H9 (cell line): Measurements from ENCODE around the gene ECI2. TPM values are rescaled to one million over a fixed set of nuclear protein-coding genes. Genes with fewer than 3 reads are reported as not detected.

Experiments used
- DNase-seq: peaks from one replicate; pipeline ENCODE4 v3.0.0-alpha.2; 2017
- H2AFZ ChIP-seq: one replicate; pipeline ENCODE4 v1.6.1; 2013; ENCODE audit warnings: mild to moderate bottlenecking, low read length, control low read depth, moderate library complexity
- H2AK5ac ChIP-seq: 2 replicates; pipeline ENCODE4 v1.6.1; 2013; ENCODE audit warnings: low read length, control low read depth, mixed read lengths; ENCODE audit not compliant: insufficient read length
- H2BK120ac ChIP-seq: one replicate; pipeline ENCODE4 v1.6.1; 2013; ENCODE audit warnings: low read depth, mild to moderate bottlenecking, low read length, control low read depth, inconsistent platforms; ENCODE audit not compliant: poor library complexity, severe bottlenecking
- H2BK12ac ChIP-seq: 2 replicates; pipeline ENCODE4 v1.6.1; 2013; ENCODE audit warnings: low read length, control low read depth, mixed read lengths, low read depth; ENCODE audit not compliant: insufficient read length
- H2BK15ac ChIP-seq: 2 replicates; pipeline ENCODE4 v1.6.1; 2013; ENCODE audit warnings: low read depth, low read length, control low read depth
- H2BK20ac ChIP-seq: one replicate; pipeline ENCODE4 v1.6.1; 2013; ENCODE audit warnings: low read depth, mild to moderate bottlenecking, low read length, control low read depth, inconsistent platforms; ENCODE audit not compliant: poor library complexity, severe bottlenecking
- H2BK5ac ChIP-seq: 2 replicates; pipeline ENCODE4 v1.6.1; 2013; ENCODE audit warnings: low read length, control low read depth, mixed read lengths; ENCODE audit not compliant: insufficient read length
- H3K14ac ChIP-seq: 2 replicates; pipeline ENCODE4 v1.6.1; 2013; ENCODE audit warnings: low read length, control low read depth; ENCODE audit not compliant: insufficient read depth
- H3K18ac ChIP-seq: 2 replicates; pipeline ENCODE4 v1.6.1; 2013; ENCODE audit warnings: low read depth, mild to moderate bottlenecking, mixed read lengths, low read length, control low read depth; ENCODE audit not compliant: insufficient read length
- H3K23ac ChIP-seq: 2 replicates; pipeline ENCODE4 v1.6.1; 2013; ENCODE audit warnings: low read length, control low read depth, mixed read lengths, low read depth; ENCODE audit not compliant: insufficient read length
- H3K23me2 ChIP-seq: 2 replicates; pipeline ENCODE4 v1.6.1; 2013; ENCODE audit warnings: low read depth, mild to moderate bottlenecking, mixed read lengths, low read length, control low read depth; ENCODE audit not compliant: insufficient read length, poor library complexity, severe bottlenecking
- H3K27ac ChIP-seq: 2 replicates; pipeline ENCODE4 v1.5.1; 2013; ENCODE audit warnings: low read length, control low read depth, mixed read lengths, low read depth; ENCODE audit not compliant: insufficient read length
- H3K27me3 ChIP-seq: 2 replicates; pipeline ENCODE4 v1.6.1; 2013; ENCODE audit warnings: low read length, control low read depth, inconsistent platforms; ENCODE audit not compliant: insufficient read depth
- H3K4ac ChIP-seq: 2 replicates; pipeline ENCODE4 v1.6.1; 2013; ENCODE audit warnings: low read depth, mild to moderate bottlenecking, control low read depth, inconsistent platforms, low read length, moderate library complexity
- H3K4me1 ChIP-seq: 2 replicates; pipeline ENCODE4 v1.6.1; 2013; ENCODE audit warnings: low read length, control low read depth, inconsistent platforms; ENCODE audit not compliant: insufficient read depth
- H3K4me2 ChIP-seq: 2 replicates; pipeline ENCODE4 v1.6.1; 2013; ENCODE audit warnings: low read length, control low read depth, mixed read lengths; ENCODE audit not compliant: insufficient read length, insufficient read depth
- H3K56ac ChIP-seq: 2 replicates; pipeline ENCODE4 v1.6.1; 2013; ENCODE audit warnings: low read depth, mild to moderate bottlenecking, mixed read lengths, low read length, control low read depth; ENCODE audit not compliant: insufficient read length
- H3K79me1 ChIP-seq: 2 replicates; pipeline ENCODE4 v1.6.1; 2013; ENCODE audit warnings: low read depth, mild to moderate bottlenecking, moderate library complexity, low read length, control low read depth, inconsistent platforms; ENCODE audit not compliant: insufficient read depth, poor library complexity, severe bottlenecking
- H3K79me2 ChIP-seq: 2 replicates; pipeline ENCODE4 v1.6.1; 2013; ENCODE audit warnings: low read length, control low read depth, inconsistent platforms; ENCODE audit not compliant: insufficient read depth
- H3K9ac ChIP-seq: 2 replicates; pipeline ENCODE4 v1.6.1; 2013; ENCODE audit warnings: low read length, control low read depth, mixed read lengths; ENCODE audit not compliant: insufficient read length; ENCODE audit errors: extremely low read depth
- H3K9me3 ChIP-seq: one replicate; pipeline ENCODE4 v1.6.1; 2013; ENCODE audit warnings: low read depth, low read length, inconsistent platforms; ENCODE audit not compliant: control insufficient read depth
- H3T11ph ChIP-seq: one replicate; pipeline ENCODE4 v1.6.1; 2013; ENCODE audit warnings: mild to moderate bottlenecking, low read length, control low read depth, inconsistent platforms
- H4K20me1 ChIP-seq: one replicate; pipeline ENCODE4 v1.6.1; 2013; ENCODE audit not compliant: control insufficient read depth, insufficient read length, insufficient read depth
- H4K5ac ChIP-seq: 2 replicates; pipeline ENCODE4 v1.6.1; 2013; ENCODE audit warnings: low read depth, mild to moderate bottlenecking, mixed read lengths, low read length, control low read depth; ENCODE audit not compliant: insufficient read length
- H4K8ac ChIP-seq: replicated peaks from 2 replicates; pipeline ENCODE4 v1.6.1; 2013; ENCODE audit warnings: low read length, control low read depth, mixed read lengths, low read depth; ENCODE audit not compliant: insufficient read length
- H4K91ac ChIP-seq: 2 replicates; pipeline ENCODE4 v1.6.1; 2013; ENCODE audit warnings: low read depth, mild to moderate bottlenecking, moderate library complexity, mixed read lengths, low read length, control low read depth; ENCODE audit not compliant: insufficient read length
- H3K27ac Mint-ChIP-seq, 3 experiments: 2 replicates in 2 of 3; 3 replicates in 1 of 3; pipeline ENCODE4 v1.8.0; 2020 to 2021; ENCODE audit warnings: mixed read lengths in 3 of 3, mild to moderate bottlenecking in 1 of 3, moderate library complexity in 1 of 3
- H3K27me3 Mint-ChIP-seq: 2 replicates; pipeline ENCODE4 v1.8.0; 2021; ENCODE audit warnings: low read depth, mild to moderate bottlenecking, moderate library complexity, mixed read lengths
- H3K36me3 Mint-ChIP-seq, 3 experiments: 2 replicates in 2 of 3; 3 replicates in 1 of 3; pipeline ENCODE4 v1.8.0; 2020 to 2021; ENCODE audit warnings: low read depth in 3 of 3, mixed read lengths in 3 of 3; ENCODE audit not compliant: insufficient read depth in 1 of 3
- H3K4me1 Mint-ChIP-seq, 2 experiments: 2 replicates each; pipeline ENCODE4 v1.8.0; 2020; ENCODE audit warnings: mixed read lengths in 2 of 2
- H3K4me3 Mint-ChIP-seq, 2 experiments: 2 replicates in 1 of 2; 3 replicates in 1 of 2; pipeline ENCODE4 v1.8.0; 2020 to 2021; ENCODE audit warnings: mild to moderate bottlenecking in 2 of 2, mixed read lengths in 2 of 2, moderate library complexity in 1 of 2
- H3K9me3 Mint-ChIP-seq, 2 experiments: 2 replicates in 1 of 2; 3 replicates in 1 of 2; pipeline ENCODE4 v1.8.0; 2020; ENCODE audit warnings: mild to moderate bottlenecking in 2 of 2, mixed read lengths in 2 of 2, moderate library complexity in 1 of 2
- WGBS: extraction: QIAGEN DNeasy Blood & Tissue Kit; methylation state at CpG from one replicate; pipeline ENCODE4 v1.1.7; 2013; ENCODE audit warnings: missing lambda C conversion rate, low lambda C conversion rate, mixed read lengths; ENCODE audit not compliant: insufficient read length; ENCODE audit errors: extremely low coverage; 5-methylcytosine and 5-hydroxymethylcytosine counted together
- total RNA-seq: library from RNA; stranded (reverse); gene quantifications from 2 replicates; pipeline ENCODE4 v1.2.1, GENCODE V29; 2021
- TF ChIP-seq, protein P1 (sequence below): fragments of 200-600 bp; sonication (generic); conservative IDR thresholded peaks from 3 replicates; pipeline ENCODE4 v1.8.0; 2021; ENCODE audit warnings: antibody characterized with exemption, mild to moderate bottlenecking

Gene ECI2
- total RNA-seq, 1 experiment from 2014 or later = 67.5 TPM

DNA sequence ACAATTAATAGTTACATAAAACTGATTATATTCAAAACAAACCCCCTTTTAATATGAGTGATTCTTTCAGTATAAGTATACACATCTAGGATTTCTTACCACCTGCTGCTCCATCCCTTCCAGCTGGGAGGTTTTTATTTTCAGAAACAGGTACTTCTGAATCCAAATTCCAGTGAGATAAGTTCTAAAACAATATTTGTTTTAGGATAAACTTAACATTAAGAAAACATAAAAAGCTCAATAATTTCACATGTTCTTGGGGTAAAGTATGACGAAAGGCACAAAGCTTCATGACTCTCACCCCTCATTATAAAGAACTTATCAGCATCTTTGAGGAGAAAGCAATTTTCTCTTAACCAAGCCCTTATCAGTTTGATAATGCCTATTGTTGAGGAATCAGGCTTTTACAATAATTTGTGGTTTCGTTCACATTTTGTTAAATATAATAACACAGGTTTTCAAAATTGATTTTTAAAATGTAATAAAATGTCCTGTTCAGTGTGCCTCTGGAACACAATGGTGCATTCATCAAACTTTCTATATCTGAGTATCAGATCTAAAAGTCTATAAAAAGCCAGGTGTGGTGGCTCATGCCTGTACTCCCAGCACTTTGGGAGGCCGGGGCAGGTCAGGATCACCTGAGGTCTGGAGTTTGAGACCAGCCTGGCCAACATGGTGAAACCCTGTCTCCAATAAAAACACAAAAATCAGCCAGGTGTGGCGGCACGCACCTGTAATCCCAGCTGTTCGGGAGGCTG, 60.7 kb downstream of the ECI2 start:
- peaks cover 4% of the 10 kb centered on the region in 2 experiments; a peak in 1 of 4 replicates for H3K4me1 Mint-ChIP-seq

More for the DNA sequence above, 60.7 kb downstream of the ECI2 start:
- Histone ChIP-seq H3K23me2 (no peaks in the 10 kb centered on the region), H3K56ac (no peak overlapping the region), H3K27ac (no peak overlapping the region), H2BK120ac (no peak overlapping the region), H3K4me1 (no peaks in the 10 kb centered on the region), H3K79me1 (no peaks in the 10 kb centered on the region), H3K27me3 (no peaks in the 10 kb centered on the region), H3K23ac (no peak overlapping the region), H3K9me3 (no peaks in the 10 kb centered on the region), H2AFZ (no peak overlapping the region), H3K9ac (no peak overlapping the region), H3K18ac (no peak overlapping the region), H4K8ac (no peak overlapping the region), H2BK5ac (no peak overlapping the region), H3K79me2 (no peaks in the 10 kb centered on the region), H4K91ac (no peak overlapping the region), H3T11ph (no peak overlapping the region), H4K5ac (no peak overlapping the region), H3K4me2 (no peak overlapping the region), H2BK15ac (no peak overlapping the region), H2AK5ac (no peak overlapping the region), H3K4ac (no peak overlapping the region), H2BK20ac (no peak overlapping the region), H2BK12ac (no peak overlapping the region), H4K20me1 (no peaks in the 10 kb centered on the region), H3K14ac (no peak overlapping the region)
- Mint-ChIP-seq H3K9me3 (no peaks in the 10 kb centered on the region), H3K36me3 (no peaks in the 10 kb centered on the region), H3K27me3 (no peaks in the 10 kb centered on the region), H3K4me3 (no peak overlapping the region), H3K27ac (no peak overlapping the region)
- TF ChIP-seq, protein P1, sequence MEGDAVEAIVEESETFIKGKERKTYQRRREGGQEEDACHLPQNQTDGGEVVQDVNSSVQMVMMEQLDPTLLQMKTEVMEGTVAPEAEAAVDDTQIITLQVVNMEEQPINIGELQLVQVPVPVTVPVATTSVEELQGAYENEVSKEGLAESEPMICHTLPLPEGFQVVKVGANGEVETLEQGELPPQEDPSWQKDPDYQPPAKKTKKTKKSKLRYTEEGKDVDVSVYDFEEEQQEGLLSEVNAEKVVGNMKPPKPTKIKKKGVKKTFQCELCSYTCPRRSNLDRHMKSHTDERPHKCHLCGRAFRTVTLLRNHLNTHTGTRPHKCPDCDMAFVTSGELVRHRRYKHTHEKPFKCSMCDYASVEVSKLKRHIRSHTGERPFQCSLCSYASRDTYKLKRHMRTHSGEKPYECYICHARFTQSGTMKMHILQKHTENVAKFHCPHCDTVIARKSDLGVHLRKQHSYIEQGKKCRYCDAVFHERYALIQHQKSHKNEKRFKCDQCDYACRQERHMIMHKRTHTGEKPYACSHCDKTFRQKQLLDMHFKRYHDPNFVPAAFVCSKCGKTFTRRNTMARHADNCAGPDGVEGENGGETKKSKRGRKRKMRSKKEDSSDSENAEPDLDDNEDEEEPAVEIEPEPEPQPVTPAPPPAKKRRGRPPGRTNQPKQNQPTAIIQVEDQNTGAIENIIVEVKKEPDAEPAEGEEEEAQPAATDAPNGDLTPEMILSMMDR = no peak
- DNase-seq = no peak
- no CpG with 5 or more reads among the region's 6 CpGs for WGBS
